ENCODE data around the gene NALCN.
"Not testable (repeated sequence)": the region's sequence is repeated elsewhere in the genome, so short reads cannot be mapped to it uniquely, and the experiment has no call there.

NALCN gene

GRCh38 chr13:101331731-101332130 lies 84.6 kb downstream of the NALCN start:
- no peak for DNase-seq

- DNase-seq, result no peak
These were observed 88.4 kb downstream of the NALCN start for GRCh38 chr13:101327871-101328270.

DNA sequence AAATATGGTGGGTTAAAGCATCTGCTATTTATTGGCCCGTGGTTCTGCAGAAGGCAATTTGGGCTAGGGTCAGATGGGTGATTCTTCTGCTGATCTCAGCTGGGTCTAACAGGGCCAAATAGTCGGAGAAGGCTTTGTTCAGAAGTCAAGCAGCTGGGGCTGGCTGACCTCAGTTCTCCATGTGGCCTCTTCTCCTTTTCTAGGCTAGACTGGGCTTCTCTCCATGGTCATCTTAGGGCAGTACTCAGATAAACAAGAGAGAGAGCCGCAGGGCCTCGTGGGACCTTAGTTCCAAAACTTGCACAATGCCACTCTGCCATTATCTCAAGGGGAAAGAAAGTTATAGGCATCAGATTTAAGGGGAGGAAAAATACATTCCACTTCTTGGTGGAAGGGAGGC lies 89.6 kb downstream of the NALCN start:
- DNase-seq, result no peak

DNA sequence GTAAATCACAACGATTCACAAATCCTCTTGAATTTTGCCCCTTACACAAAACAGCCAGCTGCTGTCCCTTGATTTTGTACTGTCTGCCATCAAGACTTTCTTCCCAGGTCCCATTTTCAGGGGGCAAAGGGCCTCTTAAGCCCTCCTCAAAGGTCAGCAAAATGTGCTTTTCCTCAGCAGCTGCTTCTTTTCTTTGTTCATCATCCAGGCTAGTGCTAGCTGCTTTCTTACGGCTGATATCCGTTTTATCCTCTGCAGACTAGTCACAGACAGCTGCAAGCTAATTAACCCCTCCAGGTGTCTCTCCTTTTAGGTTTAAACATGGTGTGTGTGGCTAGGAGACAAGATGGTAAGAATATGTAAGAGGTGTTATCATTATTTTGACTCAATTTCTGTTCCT lies 90.9 kb downstream of the NALCN start:
- no peak for DNase-seq

GRCh38 chr13:101323601-101324000 lies 92.7 kb downstream of the NALCN start:
- DNase-seq, result no peak

DNA sequence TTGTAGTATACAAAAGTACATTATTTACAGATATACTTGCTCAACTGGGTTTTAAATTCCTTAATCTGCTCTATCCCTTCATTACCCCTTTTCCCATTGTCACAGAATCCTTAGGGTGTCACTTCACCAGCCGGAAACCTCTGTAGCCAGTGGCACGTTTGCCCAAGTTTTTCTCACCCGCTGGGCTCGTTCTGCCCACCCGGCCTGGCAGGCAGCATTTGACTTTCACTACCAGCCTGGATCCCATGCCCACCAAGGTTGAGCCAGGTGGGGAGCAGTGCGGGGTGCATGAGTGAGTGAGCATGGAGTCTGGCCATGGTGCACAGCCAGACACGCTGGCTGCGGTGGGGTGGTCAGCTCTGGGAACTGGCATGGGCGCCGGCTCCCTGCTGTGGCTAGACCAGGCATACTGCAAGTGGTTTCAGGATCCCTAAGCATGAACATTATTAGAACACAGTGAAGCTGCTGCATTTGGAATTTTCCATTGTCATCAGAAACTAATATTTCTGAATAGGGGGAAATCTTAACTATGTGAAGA lies 98.3 kb downstream of the NALCN start:
- DNase-seq, result no peak

- not testable (repeated sequence) for DNase-seq
These were observed 102.8 kb downstream of the NALCN start for GRCh38 chr13:101313479-101313878.

- no peak for DNase-seq
These were observed 107.2 kb downstream of the NALCN start for GRCh38 chr13:101309014-101309619.

GRCh38 chr13:101308247-101309013 lies 107.9 kb downstream of the NALCN start:
- no peak for DNase-seq

DNA sequence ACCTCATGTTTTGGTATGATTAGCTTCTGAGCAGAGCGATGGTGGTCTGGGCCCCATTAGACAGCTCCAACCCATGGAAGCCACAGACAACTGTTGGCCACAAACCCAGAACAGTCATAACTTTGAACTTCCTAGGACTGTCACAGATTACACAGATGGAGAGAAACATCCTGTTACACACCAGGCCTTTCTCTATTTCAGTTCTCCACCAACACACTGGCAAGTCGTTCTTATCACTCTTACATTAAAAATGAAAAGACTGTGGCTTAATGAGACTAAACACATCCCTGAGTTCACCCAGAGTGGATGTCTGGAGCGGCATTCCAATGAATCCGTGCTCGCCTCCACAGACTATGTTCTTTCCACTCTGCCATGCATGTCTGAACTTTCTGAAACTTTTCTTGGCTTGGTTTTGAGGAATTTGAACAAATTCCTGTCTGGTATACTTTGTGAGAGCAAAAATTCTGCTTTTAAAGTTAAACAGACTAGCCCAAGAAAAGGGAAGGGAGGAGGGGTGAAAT lies 109.1 kb downstream of the NALCN start:
- no peak for DNase-seq

DNA sequence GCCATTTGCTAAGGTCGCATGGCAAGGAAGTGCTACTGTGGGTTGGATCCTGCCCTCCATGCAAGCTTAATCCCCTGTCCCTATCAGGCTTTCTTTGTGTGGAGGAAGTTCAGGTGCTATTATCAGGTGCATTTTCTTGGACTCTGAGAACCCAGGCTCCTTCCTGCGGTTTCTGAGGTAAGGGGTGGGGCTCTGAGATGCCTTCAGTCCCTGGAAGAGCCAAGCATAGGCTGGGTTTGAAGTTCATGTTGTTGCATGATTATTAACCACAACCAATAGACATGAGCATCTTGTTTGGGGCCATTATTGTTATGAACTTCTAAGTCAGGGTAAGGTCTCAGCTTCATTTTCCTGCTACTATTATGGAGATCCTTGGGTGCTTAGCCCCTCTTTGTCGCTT lies 109.5 kb downstream of the NALCN start:
- no peak for DNase-seq

- no peak for DNase-seq
These were observed 110.3 kb downstream of the NALCN start for GRCh38 chr13:101305981-101306411.

GRCh38 chr13:101303521-101303920 lies 112.8 kb downstream of the NALCN start:
- peak; percentile 11 for DNase-seq

DNA sequence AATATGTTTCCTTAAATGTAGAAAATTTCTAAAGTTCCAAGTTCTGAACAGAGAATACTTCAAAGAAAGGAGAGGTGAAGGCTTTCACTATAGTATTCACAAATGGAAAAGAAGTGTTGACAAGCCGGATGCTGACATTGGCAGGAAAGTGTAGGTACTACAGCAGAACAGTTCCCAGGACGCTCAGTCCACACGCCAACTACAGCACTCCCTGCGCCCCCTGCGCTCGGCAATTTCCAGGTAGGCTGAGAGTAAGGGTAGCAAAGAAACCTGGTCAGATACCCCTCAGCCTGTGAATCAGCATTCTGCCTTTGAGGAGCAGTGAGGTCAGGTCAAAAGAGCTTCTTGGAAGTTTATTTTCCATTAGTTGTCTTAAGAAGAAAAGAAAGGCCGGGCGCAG lies 115.3 kb downstream of the NALCN start:
- no peak for DNase-seq

DNA sequence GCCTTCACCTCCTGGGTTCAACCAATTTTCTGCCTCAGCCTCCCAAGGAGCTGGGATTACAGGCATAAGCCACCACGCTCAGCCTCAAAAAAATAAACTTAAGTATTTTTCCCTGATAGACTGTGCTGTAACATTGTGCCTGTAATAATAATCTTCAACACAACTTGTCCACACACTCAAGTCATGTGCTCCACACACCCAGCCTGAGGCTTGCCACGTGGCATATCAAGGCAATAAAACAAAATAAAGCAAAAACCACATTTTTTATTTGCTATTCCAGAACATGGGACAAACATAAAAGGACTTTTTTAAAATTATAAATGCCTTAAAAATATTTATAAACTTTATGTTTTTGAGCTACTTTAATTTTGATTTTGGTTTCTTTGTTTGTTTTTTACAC lies 115.8 kb downstream of the NALCN start:
- DNase-seq, result no peak

- DNase-seq, result no peak
These were observed 117.8 kb downstream of the NALCN start for GRCh38 chr13:101298517-101298916.

GRCh38 chr13:101297794-101298193 lies 118.5 kb downstream of the NALCN start:
- no peak for DNase-seq

DNA sequence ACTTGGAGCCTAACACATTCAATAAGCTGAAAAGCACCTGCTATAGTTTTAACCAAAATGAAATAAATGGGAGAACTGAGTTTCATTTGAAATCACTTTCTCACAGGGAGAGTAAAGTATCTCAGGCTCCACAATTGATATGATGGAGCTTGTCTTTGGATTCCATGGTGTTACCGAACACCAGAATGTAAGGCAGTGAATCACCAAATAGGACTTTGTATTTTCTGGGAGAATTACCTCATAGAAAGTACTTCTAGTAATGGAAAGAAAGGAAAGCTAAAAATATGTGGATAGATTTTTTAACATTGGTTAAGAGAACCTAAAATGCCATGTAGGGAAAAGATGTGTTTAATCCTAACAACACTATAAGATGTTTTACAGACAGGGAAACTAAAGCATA lies 123.6 kb downstream of the NALCN start:
- DNase-seq, result no peak

DNA sequence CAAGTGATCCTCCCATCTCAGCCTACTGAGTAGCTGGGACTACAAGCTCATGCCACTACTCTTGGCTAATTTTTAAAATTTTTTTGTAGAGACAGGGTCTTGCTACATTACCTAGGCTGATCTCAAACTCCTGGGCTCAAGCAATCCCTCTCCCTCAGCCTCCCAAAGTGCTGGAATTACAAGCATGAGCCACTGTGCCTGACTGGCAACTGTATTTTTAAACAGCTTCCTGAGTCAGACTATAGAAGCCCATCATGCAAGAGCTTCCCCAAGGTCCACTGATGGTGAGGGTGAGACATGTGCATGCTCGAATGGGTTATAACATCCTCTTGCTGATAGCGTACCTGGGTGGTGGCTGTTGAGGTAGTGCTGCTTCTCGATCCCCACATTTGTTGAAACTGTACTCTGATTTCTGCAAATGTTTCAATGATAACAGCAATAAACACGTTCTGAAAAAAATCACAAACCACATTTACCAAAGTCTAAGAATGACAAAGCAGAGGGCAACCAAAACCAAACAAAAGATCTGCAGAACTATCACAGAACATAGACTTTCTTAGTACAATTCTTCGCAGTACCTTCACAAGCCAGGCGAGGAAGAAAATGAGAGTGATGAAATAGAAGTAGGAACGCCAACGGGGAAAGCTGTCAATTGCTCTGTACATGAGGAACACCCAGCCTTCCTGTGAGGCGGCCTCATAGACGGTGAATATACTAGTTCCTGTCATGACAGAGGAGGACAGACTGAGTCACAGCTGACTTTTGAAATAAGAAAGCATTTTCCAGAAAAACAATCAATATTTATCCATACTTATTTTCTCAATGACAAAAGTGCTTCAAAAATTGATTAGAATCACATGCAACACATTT lies 124.4 kb downstream of the NALCN start:
- DNase-seq, result no peak

DNA sequence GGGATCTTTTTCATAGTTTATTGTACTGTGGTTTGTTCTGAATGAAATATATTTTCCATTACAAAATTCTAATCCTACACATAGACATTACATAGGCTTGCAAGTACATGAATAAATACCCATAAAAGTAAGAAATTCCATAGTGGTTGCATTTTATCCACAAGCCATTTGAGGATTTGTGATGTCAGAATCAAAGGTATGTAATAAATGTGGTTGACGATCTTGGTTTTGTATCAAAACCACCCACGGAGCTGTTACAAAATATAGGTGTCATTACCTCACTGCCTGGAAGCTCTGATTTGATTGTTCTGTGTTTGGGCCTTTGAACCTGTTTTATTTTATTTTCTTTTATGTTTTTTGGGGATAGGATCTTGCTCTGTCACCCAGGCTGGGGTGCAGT lies 125.1 kb downstream of the NALCN start:
- no peak for DNase-seq

GRCh38 chr13:101289764-101290163 lies 126.5 kb downstream of the NALCN start:
- peak; percentile 22 for DNase-seq

DNA sequence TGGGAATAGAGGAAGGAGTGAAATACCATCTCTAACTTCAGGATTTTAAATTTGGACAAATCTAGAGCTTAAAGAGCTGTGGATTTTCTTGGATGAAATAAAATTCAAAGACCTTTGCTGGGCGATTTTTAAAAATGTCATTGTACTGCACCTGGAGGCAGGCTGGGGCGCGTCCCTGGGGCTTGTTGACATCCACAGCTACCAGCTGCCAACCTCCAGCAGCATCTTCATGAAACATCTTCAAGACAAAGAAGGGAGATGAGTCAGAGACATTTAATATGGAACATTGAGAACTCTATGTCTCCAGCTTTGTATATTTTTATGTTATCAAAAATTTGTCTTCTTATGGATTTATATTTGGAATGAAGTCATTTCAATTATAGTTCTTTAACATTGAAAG lies 132.5 kb downstream of the NALCN start:
- DNase-seq, result no peak

DNA sequence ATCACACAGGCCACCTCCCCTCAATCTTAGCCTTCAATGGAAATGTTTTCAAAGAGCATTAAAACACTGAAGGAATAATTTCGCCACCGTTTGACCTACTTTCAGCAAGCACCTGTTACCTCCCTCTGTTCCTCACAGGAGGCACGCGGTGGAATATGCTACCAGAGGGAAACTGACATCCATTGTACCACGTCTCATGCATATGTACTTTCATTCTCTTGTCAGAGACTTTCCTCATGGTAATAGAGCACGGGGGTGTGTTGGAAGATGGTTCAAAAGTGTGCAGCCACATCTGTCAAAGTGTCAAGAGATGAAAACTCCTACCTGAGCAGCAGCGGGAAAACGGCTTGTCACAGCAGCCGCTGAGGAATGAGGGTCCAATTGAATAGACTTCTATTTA lies 143.4 kb downstream of the NALCN start:
- no peak for DNase-seq

Data from midbrain (tissue), 1 donor.